Astrocyte (in vitro differentiated cells and primary cell): ENCODE data around the gene UBALD1. TPM values are rescaled to one million over a fixed set of nuclear protein-coding genes. Genes with fewer than 3 reads are reported as not detected.

Experiments
- DNase-seq: peaks from one replicate; pipeline ENCODE4 v3.0.0-alpha.2; 2010; ENCODE audit warnings: low read depth
- FAIRE-seq: peaks from 2 replicates; lab custom pipeline; 2011; peaks lifted over from hg19 to GRCh38; lab: Jason Lieb, UNC
- H2AFZ ChIP-seq: 2 replicates; pipeline ENCODE4 v1.6.0; 2012; ENCODE audit warnings: low read depth, low read length, inconsistent platforms
- H3K27ac ChIP-seq: 2 replicates; pipeline ENCODE4 v1.5.1; 2011; ENCODE audit warnings: low read depth, low read length, inconsistent platforms
- H3K27me3 ChIP-seq: 2 replicates; pipeline ENCODE4 v1.6.0; 2011; ENCODE audit warnings: low read length, inconsistent platforms; ENCODE audit not compliant: insufficient read depth
- H3K36me3 ChIP-seq: 2 replicates; pipeline ENCODE4 v1.5.1; 2011; ENCODE audit warnings: low read length, inconsistent platforms; ENCODE audit not compliant: insufficient read depth
- H3K4me1 ChIP-seq: 2 replicates; pipeline ENCODE4 v1.5.1; 2011; ENCODE audit warnings: low read length, inconsistent platforms; ENCODE audit not compliant: insufficient read depth
- H3K4me2 ChIP-seq: 2 replicates; pipeline ENCODE4 v1.6.0; 2012; ENCODE audit warnings: low read length, inconsistent platforms
- H3K4me3 ChIP-seq: 2 replicates; pipeline ENCODE4 v1.5.1; 2011; ENCODE audit warnings: low read depth, mild to moderate bottlenecking, low read length, inconsistent platforms; ENCODE audit not compliant: insufficient read depth
- H3K79me2 ChIP-seq: 2 replicates; pipeline ENCODE4 v1.6.0; 2012; ENCODE audit warnings: mild to moderate bottlenecking, low read length, inconsistent platforms; ENCODE audit not compliant: insufficient read depth
- H3K9ac ChIP-seq: 2 replicates; pipeline ENCODE4 v1.6.0; 2012; ENCODE audit warnings: mild to moderate bottlenecking, low read length, inconsistent platforms
- H3K9me3 ChIP-seq: 2 replicates; pipeline ENCODE4 v1.5.1; 2012; ENCODE audit warnings: low read depth, mild to moderate bottlenecking, low read length, inconsistent platforms; ENCODE audit not compliant: insufficient read depth
- H4K20me1 ChIP-seq: 2 replicates; pipeline ENCODE4 v1.6.0; 2012; ENCODE audit warnings: low read length, inconsistent platforms; ENCODE audit not compliant: insufficient read depth
- H3K27ac Mint-ChIP-seq: one replicate; pipeline ENCODE4 v1.8.0; 2021; ENCODE audit warnings: mild to moderate bottlenecking, mixed read lengths; ENCODE audit not compliant: unreplicated experiment
- H3K27me3 Mint-ChIP-seq: one replicate; pipeline ENCODE4 v1.8.0; 2021; ENCODE audit warnings: low read depth, mixed read lengths; ENCODE audit not compliant: unreplicated experiment
- H3K36me3 Mint-ChIP-seq: one replicate; pipeline ENCODE4 v1.8.0; 2021; ENCODE audit warnings: low read depth, mixed read lengths; ENCODE audit not compliant: unreplicated experiment
- H3K4me1 Mint-ChIP-seq: one replicate; pipeline ENCODE4 v1.8.0; 2021; ENCODE audit warnings: low read depth, mixed read lengths; ENCODE audit not compliant: unreplicated experiment
- H3K4me3 Mint-ChIP-seq: one replicate; pipeline ENCODE4 v1.8.0; 2021; ENCODE audit warnings: mild to moderate bottlenecking, moderate library complexity, mixed read lengths; ENCODE audit not compliant: unreplicated experiment
- H3K9me3 Mint-ChIP-seq: one replicate; pipeline ENCODE4 v1.8.0; 2021; ENCODE audit warnings: mild to moderate bottlenecking, mixed read lengths; ENCODE audit not compliant: unreplicated experiment
- CTCF ChIP-seq: IDR thresholded peaks from 2 replicates; pipeline ENCODE4 v1.5.1; 2011; ENCODE audit warnings: low read depth, mild to moderate bottlenecking, inconsistent platforms, low read length, moderate library complexity; ENCODE audit not compliant: insufficient read depth
- EZH2 ChIP-seq: IDR thresholded peaks from 2 replicates; pipeline ENCODE4 v1.6.1; 2012; ENCODE audit warnings: mild to moderate bottlenecking, low read length, inconsistent platforms; ENCODE audit not compliant: insufficient read depth
- total RNA-seq: library from RNA; stranded (reverse); gene quantifications from 2 replicates; pipeline ENCODE4 v1.2.1, GENCODE V29; 2021

Gene UBALD1
- total RNA-seq, 1 donor from 2014 or later, result 53.0 TPM

- TF ChIP-seq CTCF (no peak), EZH2 (no peak)
- no peaks in the 10 kb centered on the region for H3K9me3 Mint-ChIP-seq
Observed at GRCh38 chr16:4616047-4616811, 1.5 kb upstream of the UBALD1 start.

GRCh38 chr16:4615384-4616046, 827 bp upstream of the UBALD1 start:
- no peak for DNase-seq
- Histone ChIP-seq H3K9ac (peak overlapping the region; percentile 93), H3K4me1 (peaks cover 25% of the 10 kb centered on the region), H3K4me3 (peak overlapping the region; percentile 38), H3K27me3 (no peaks in the 10 kb centered on the region), H3K9me3 (no peaks in the 10 kb centered on the region), H4K20me1 (peaks cover 34% of the 10 kb centered on the region), H2AFZ (peak overlapping the region; percentile 93), H3K79me2 (peaks cover 49% of the 10 kb centered on the region), H3K4me2 (peak overlapping the region; percentile 99), H3K27ac (peak overlapping the region; percentile 78), H3K36me3 (no peaks in the 10 kb centered on the region)
- H3K4me1 Mint-ChIP-seq, result peaks cover 2% of the 10 kb centered on the region
- no peak for TF ChIP-seq CTCF
- no peak for TF ChIP-seq EZH2
- no peaks in the 10 kb centered on the region for H3K27me3 Mint-ChIP-seq
- peak overlapping the region; percentile 69 for H3K4me3 Mint-ChIP-seq
- H3K9me3 Mint-ChIP-seq, result no peaks in the 10 kb centered on the region
- no peak for FAIRE-seq
- H3K27ac Mint-ChIP-seq, result peak overlapping the region; percentile 88
- no peaks in the 10 kb centered on the region for H3K36me3 Mint-ChIP-seq

More at GRCh38 chr16:4616047-4616811, 1.5 kb upstream of the UBALD1 start:
- Mint-ChIP-seq H3K27me3 (no peaks in the 10 kb centered on the region), H3K4me3 (peak overlapping the region; percentile 88), H3K27ac (peak overlapping the region; percentile 96), H3K4me1 (peaks cover 2% of the 10 kb centered on the region), H3K36me3 (no peaks in the 10 kb centered on the region)
- peaks cover 25% of the 10 kb centered on the region for H3K4me1 ChIP-seq
- H2AFZ ChIP-seq, result peak overlapping the region; percentile 93
- H4K20me1 ChIP-seq, result peaks cover 27% of the 10 kb centered on the region
- H3K4me3 ChIP-seq, result peak overlapping the region; percentile 70
- peak overlapping the region; percentile 86 for H3K9ac ChIP-seq
- H3K9me3 ChIP-seq, result no peaks in the 10 kb centered on the region
- peak overlapping the region; percentile 99 for H3K4me2 ChIP-seq
- H3K79me2 ChIP-seq, result peaks cover 42% of the 10 kb centered on the region
- FAIRE-seq (no peak), DNase-seq (peak; percentile 99)
- no peaks in the 10 kb centered on the region for H3K27me3 ChIP-seq
- peak overlapping the region; percentile 80 for H3K27ac ChIP-seq
- H3K36me3 ChIP-seq, result no peaks in the 10 kb centered on the region
